ENCODE data around the gene PTPRK.

The PTPRK gene

DNA sequence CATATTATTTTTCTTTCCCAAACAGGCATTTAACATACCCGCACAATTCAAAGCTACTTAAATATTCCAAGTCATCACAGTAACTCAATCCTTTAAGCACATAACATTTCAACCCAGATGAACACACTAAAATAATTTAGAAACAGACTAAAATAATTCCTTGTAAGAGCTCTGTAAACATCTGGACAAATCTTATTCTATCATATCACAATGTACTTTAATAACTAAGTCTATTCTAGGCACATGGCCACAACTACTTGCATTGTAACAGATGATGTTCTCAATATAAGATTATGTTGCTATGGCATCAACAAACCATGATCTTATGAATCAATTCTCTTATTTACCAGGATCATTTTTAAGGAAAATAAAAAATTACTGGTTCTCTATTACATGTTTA lies 496.4 kb downstream of the PTPRK start:
- H3K4me3 ChIP-seq (ENCODE audit: low read depth in 1 of 2, low read length in 1 of 2): no peak overlapping the region
- TF ChIP-seq, protein P1, sequence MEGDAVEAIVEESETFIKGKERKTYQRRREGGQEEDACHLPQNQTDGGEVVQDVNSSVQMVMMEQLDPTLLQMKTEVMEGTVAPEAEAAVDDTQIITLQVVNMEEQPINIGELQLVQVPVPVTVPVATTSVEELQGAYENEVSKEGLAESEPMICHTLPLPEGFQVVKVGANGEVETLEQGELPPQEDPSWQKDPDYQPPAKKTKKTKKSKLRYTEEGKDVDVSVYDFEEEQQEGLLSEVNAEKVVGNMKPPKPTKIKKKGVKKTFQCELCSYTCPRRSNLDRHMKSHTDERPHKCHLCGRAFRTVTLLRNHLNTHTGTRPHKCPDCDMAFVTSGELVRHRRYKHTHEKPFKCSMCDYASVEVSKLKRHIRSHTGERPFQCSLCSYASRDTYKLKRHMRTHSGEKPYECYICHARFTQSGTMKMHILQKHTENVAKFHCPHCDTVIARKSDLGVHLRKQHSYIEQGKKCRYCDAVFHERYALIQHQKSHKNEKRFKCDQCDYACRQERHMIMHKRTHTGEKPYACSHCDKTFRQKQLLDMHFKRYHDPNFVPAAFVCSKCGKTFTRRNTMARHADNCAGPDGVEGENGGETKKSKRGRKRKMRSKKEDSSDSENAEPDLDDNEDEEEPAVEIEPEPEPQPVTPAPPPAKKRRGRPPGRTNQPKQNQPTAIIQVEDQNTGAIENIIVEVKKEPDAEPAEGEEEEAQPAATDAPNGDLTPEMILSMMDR (IDR thresholded peaks at IDR 0.05): no peak
- no peaks in the 10 kb centered on the region for H3K9me3 ChIP-seq
- H3K27me3 ChIP-seq: no peaks in the 10 kb centered on the region
- H3K4me1 ChIP-seq (ENCODE audit: control insufficient read depth in 1 of 2, insufficient read depth in 1 of 2, low read depth in 1 of 2, low read length in 1 of 2): no peaks in the 10 kb centered on the region
- no peak overlapping the region for H3K27ac ChIP-seq
- H3K36me3 ChIP-seq: no peaks in the 10 kb centered on the region

- H3K27me3 ChIP-seq: no peaks in the 10 kb centered on the region
- no peaks in the 10 kb centered on the region for H3K4me1 ChIP-seq (ENCODE audit: control insufficient read depth in 1 of 2, insufficient read depth in 1 of 2, low read depth in 1 of 2, low read length in 1 of 2)
These were observed 501.6 kb downstream of the PTPRK start for GRCh38 chr6:128018821-128019220.

DNA sequence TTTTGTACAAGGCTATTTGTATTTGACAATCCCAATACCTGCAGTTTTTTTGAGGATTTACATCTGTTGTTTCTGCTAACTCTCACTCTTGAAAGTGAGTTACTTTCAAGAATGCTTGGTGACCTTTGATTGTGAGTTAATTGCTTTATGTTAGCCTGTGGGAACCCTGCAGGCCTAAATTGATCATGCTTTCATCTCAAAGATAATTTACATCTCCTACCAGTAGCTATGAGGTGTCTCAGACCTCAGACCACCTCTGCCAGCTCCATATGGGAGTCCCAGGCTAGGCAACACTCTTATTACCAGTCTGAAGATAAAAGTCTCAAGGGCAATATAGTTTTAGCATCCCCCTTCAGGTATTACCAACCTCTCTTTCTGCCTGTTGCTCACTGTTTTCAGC lies 503.1 kb downstream of the PTPRK start:
- H3K4me1 ChIP-seq (ENCODE audit: control insufficient read depth in 1 of 2, insufficient read depth in 1 of 2, low read depth in 1 of 2, low read length in 1 of 2): no peaks in the 10 kb centered on the region
- no peaks in the 10 kb centered on the region for H3K9me3 ChIP-seq
- H3K27me3 ChIP-seq: no peaks in the 10 kb centered on the region
- H3K27ac ChIP-seq: no peak overlapping the region
- TF ChIP-seq, protein P1 (IDR thresholded peaks at IDR 0.05): no peak
- no peaks in the 10 kb centered on the region for H3K36me3 ChIP-seq
- no peak overlapping the region for H3K4me3 ChIP-seq (ENCODE audit: low read depth in 1 of 2, low read length in 1 of 2)

More at GRCh38 chr6:128018821-128019220, 501.6 kb downstream of the PTPRK start:
- Histone ChIP-seq H3K27ac (no peak overlapping the region), H3K36me3 (no peaks in the 10 kb centered on the region), H3K4me3 (ENCODE audit: low read depth in 1 of 2, low read length in 1 of 2) (no peak overlapping the region), H3K9me3 (no peaks in the 10 kb centered on the region)
- TF ChIP-seq, protein P1 (IDR thresholded peaks at IDR 0.05): no peak

DNA sequence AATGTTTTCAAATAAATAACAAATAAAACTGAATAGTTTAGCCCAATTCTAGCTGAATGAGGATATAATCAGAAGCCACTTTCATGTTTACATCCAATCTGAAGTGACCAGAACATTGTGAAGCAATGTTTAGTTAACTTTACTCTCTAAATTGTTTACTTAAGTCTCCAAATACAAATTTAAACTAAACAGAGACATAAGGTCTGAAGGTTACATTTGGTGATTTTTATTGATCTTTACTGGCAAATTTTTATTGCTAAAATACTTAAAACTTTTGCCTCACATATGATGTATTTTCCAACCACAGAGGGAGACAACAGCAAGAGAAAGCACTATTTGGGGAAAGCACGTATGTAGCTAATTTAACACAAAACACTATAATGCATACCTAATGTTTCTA lies 512.7 kb downstream of the PTPRK start:
- Histone ChIP-seq H3K4me1 (ENCODE audit: control insufficient read depth in 1 of 2, insufficient read depth in 1 of 2, low read depth in 1 of 2, low read length in 1 of 2) (no peaks in the 10 kb centered on the region), H3K27me3 (no peaks in the 10 kb centered on the region), H3K9me3 (no peaks in the 10 kb centered on the region), H3K27ac (no peak overlapping the region), H3K4me3 (ENCODE audit: low read depth in 1 of 2, low read length in 1 of 2) (no peak overlapping the region), H3K36me3 (no peaks in the 10 kb centered on the region)
- TF ChIP-seq, protein P1 (IDR thresholded peaks at IDR 0.05): no peak

DNA sequence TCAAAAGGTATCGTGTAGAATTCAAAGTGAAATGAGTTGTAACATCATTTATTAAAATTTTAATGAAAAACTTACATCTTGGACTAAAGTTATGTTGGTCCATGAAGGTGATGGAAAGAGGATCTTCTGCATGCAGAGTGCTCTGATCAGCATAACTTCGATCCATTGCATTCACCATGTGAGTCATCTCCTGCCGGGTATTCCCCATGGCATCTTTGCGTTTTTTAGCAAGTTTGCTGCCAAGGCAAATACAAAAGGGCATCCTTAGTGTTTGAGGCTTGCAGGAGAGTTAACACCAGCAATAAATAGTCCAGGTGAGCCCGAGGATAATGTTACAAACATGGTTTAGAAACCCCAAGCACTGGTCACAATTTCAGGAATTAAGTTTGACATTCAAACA lies 515.4 kb downstream of the PTPRK start:
- TF ChIP-seq, protein P1 (IDR thresholded peaks at IDR 0.05): no peak
- Histone ChIP-seq H3K27me3 (no peaks in the 10 kb centered on the region), H3K36me3 (no peaks in the 10 kb centered on the region)

DNA sequence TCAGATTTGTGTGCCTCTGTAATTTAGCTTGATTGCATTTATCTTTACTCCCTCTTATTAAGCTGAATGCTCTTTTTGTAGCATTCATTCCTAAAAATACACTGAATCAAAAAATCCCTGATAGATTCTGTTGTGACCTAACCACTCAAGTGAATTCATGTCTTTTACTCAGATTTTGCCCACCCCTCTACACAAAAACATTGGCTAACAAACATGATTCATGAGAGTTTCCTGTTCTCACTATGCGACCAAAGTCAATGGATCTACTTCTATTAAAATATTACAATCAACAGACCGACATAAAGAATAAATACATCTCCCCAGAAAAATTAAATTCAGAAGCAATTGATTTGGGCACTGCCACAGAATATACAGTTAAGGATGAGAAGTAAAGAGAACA lies 520.0 kb downstream of the PTPRK start:
- Histone ChIP-seq H3K4me1 (ENCODE audit: control insufficient read depth in 1 of 2, insufficient read depth in 1 of 2, low read depth in 1 of 2, low read length in 1 of 2) (no peaks in the 10 kb centered on the region), H3K27me3 (no peaks in the 10 kb centered on the region), H3K27ac (no peak overlapping the region), H3K36me3 (no peaks in the 10 kb centered on the region), H3K4me3 (ENCODE audit: low read depth in 1 of 2, low read length in 1 of 2) (no peak overlapping the region), H3K9me3 (no peaks in the 10 kb centered on the region)
- TF ChIP-seq, protein P1 (IDR thresholded peaks at IDR 0.05): no peak

More for the DNA sequence above, 515.4 kb downstream of the PTPRK start:
- H3K27ac ChIP-seq: no peak overlapping the region
- H3K4me3 ChIP-seq (ENCODE audit: low read depth in 1 of 2, low read length in 1 of 2): no peak overlapping the region
- no peaks in the 10 kb centered on the region for H3K9me3 ChIP-seq
- no peaks in the 10 kb centered on the region for H3K4me1 ChIP-seq (ENCODE audit: control insufficient read depth in 1 of 2, insufficient read depth in 1 of 2, low read depth in 1 of 2, low read length in 1 of 2)

Measured in neutrophil (primary cell).